ENCODE results near the gene SSMEM1. TPM values are rescaled to one million over a fixed set of nuclear protein-coding genes. Genes with fewer than 3 reads are reported as not detected.
"Not testable (repeated sequence)": the region's sequence is repeated elsewhere in the genome, so short reads cannot be mapped to it uniquely, and the experiment has no call there.

Gene SSMEM1
- total RNA-seq, 1 donor from 2014 or later: not detected

GRCh38 chr7:130240240-130240639 is 32.6 kb downstream of the SSMEM1 start:
- DNase-seq (ENCODE audit: low spot score) (no peak), ATAC-seq (no peak)
- intact Hi-C loops (cut with DNase I): no loop called here

DNA sequence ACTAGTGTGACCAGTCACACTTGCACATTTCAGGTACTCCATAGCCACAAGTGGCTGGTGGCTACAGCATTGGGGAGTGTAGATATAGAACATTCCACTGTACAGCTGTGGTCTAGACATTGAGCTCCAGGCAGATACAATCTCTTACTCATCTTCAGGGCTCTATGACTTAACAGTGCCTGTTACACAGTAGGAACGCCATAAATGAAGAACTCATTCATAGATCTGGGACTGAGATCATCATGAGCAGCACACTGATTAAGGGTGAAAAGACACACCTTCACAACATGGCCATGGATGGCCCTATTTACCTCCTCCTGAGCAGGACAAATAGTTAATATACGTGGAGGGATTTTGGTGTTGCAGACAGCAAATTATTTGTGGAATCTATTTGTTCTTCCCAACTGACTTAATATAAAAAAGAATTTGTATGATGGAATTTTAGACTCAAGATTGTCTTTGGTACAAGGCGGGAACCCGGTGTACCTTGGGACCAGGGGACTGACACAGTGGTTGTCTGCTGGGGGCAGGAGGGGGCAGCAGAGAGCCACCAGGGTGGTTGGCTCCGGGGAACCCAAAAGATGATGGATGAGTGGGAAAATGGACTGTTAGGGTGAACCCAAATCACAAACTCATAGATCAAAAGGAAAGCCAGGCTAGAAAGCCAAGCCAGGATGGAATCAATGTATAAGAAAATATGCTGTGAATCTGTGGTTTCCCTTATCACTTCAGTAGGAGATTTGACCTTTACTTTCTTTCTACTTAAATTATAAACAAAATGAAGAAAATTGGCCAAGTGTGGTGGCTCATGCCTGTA is 34.7 kb downstream of the SSMEM1 start:
- peak; percentile 87 for ATAC-seq
- intact Hi-C loops (cut with DNase I): no loop called here
- peak; percentile 75 for DNase-seq (ENCODE audit: low spot score)

- DNase-seq (ENCODE audit: low spot score); ATAC-seq; intact Hi-C loops (cut with DNase I): not testable (repeated sequence)
These were observed 35.8 kb downstream of the SSMEM1 start for GRCh38 chr7:130243486-130243885.

- intact Hi-C loops (cut with DNase I): not testable (repeated sequence)
These were observed 38.8 kb downstream of the SSMEM1 start for GRCh38 chr7:130246491-130246890.

GRCh38 chr7:130248842-130249241 is 41.2 kb downstream of the SSMEM1 start:
- DNase-seq (ENCODE audit: low spot score); intact Hi-C loops (cut with DNase I); ATAC-seq: not testable (repeated sequence)

More at GRCh38 chr7:130246491-130246890, 38.8 kb downstream of the SSMEM1 start:
- not testable (repeated sequence) for ATAC-seq; DNase-seq (ENCODE audit: low spot score)

- intact Hi-C loops (cut with DNase I); DNase-seq (ENCODE audit: low spot score); ATAC-seq: not testable (repeated sequence)
These were observed 42.0 kb downstream of the SSMEM1 start for GRCh38 chr7:130249626-130250025.

GRCh38 chr7:130254555-130254954 is 46.9 kb downstream of the SSMEM1 start:
- no peak for DNase-seq (ENCODE audit: low spot score)
- intact Hi-C loops (cut with DNase I): no loop called here
- ATAC-seq: no peak

- intact Hi-C loops (cut with DNase I): no loop called here
- ATAC-seq (no peak), DNase-seq (ENCODE audit: low spot score) (no peak)
These were observed 49.0 kb downstream of the SSMEM1 start for GRCh38 chr7:130256704-130257103.

DNA sequence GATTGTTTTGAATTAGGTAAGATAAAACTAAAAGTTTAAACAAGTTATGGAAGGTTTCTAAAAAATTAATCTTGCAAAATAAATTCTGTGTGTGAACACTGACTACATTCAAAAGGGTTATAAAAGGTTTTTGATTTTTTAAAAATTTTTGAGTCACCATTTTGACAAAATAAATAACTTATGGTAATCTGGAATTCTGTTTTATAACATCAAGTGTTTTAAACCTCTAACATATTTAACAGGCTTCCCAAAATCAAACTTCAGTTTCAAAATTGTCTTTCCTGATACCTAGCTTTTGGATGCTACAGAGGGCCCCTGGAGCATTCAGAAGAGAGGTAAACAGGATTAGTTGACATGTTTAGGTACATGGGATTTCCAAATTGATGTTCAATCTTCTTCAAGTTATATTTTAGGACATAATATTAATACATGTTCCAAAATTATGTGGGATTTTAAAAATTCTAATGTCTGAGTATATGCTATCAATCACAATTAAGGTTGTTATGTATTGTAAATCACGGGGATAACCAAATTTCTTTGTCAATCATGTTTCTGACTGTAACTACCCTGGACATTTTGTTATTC is 50.9 kb downstream of the SSMEM1 start:
- intact Hi-C loops (cut with DNase I): no loop called here
- DNase-seq (ENCODE audit: low spot score) (no peak), ATAC-seq (no peak)

- ATAC-seq (no peak), DNase-seq (ENCODE audit: low spot score) (no peak)
- intact Hi-C loops (cut with DNase I): no loop called here
These were observed 54.8 kb downstream of the SSMEM1 start for GRCh38 chr7:130262448-130262847.

DNA sequence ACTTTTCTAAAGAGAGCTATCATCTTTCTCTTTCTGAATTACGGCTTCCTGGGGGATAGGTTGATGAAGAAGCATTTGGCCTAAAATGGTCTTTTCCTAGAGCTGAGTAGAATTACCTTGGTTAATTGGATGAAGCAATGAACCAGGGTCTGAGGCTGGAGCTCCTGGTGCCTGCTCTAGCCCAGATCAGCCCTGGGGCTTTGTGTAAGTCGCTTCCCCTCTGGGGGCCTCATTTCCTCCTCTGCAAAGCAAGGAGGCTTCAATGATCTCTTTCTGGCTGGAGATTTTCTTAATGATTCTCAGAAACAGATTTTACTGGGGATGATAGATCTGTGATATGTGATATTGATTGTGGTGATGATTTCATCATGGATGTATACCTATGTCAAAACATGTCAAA is 55.5 kb downstream of the SSMEM1 start:
- intact Hi-C loops (cut with DNase I): no loop called here
- no peak for DNase-seq (ENCODE audit: low spot score)
- ATAC-seq: no peak

Other genes starting within 250 kb of the SSMEM1 start
- 13.7 TPM for gene ZC3HC1, start 156.5 kb upstream of the SSMEM1 start, total RNA-seq
- 35.2 TPM for gene KLHDC10, start 137.3 kb upstream of the SSMEM1 start, total RNA-seq
- gene TMEM209, start 2.5 kb upstream of the SSMEM1 start, total RNA-seq: 23.9 TPM
- 1.2 TPM for gene CPA2, start 59.0 kb downstream of the SSMEM1 start, total RNA-seq
- gene CPA4, start 85.3 kb downstream of the SSMEM1 start, total RNA-seq: 2.3 TPM
- gene CPA5, start 137.0 kb downstream of the SSMEM1 start, total RNA-seq: not detected
- gene CPA1, start 172.6 kb downstream of the SSMEM1 start, total RNA-seq: 4.1 TPM
- gene CEP41, start 233.2 kb downstream of the SSMEM1 start, total RNA-seq: 11.0 TPM